IMR-90 (cell line): ENCODE measurements around the gene STXBP6. TPM values are rescaled to one million over a fixed set of nuclear protein-coding genes. Genes with fewer than 3 reads are reported as not detected.

Experiments
- ATAC-seq: fragments of 200-7000 bp; cut with Tn5 transposase; 2 replicates; pipeline ENCODE4 v1.9.1; 2020; ENCODE audit warnings: low read depth, mild to moderate bottlenecking, moderate library complexity
- BruUV-seq: library from RNA; stranded (reverse); fragments of 400-500 nt; replicated peaks from 2 replicates; lab custom pipeline; 2021; lab: Mats Ljungman, UMichigan
- CTCF ChIA-PET: fragments of 300-600 bp; formaldehyde crosslinking; extraction: SDS; loops from one replicate; lab custom pipeline; 2021; ENCODE audit warnings: antibody characterized with exemption; lab: Yijun Ruan, JAX
- POLR2A ChIA-PET: fragments of 300-600 bp; sonication (Branson Sonifier 250); formaldehyde crosslinking; loops from one replicate; lab custom pipeline; 2022; ENCODE audit warnings: antibody characterized with exemption; ENCODE audit not compliant: unreplicated experiment; lab: Charles Lee
- DNase-seq: peaks from one replicate; pipeline ENCODE4 v3.0.0; 2013
- H2AFZ ChIP-seq: replicated peaks from 2 replicates; pipeline ENCODE3; 2013; ENCODE audit warnings: low read length, mild to moderate bottlenecking; ENCODE audit not compliant: poor library complexity
- H2AK5ac ChIP-seq: 2 replicates; pipeline ENCODE4 v1.6.1; 2013; ENCODE audit warnings: low read depth, low read length, inconsistent platforms
- H2AK9ac ChIP-seq: replicated peaks from 2 replicates; pipeline ENCODE3; 2013; ENCODE audit warnings: mild to moderate bottlenecking, low read depth, low read length, moderate library complexity; ENCODE audit not compliant: poor library complexity
- H2BK120ac ChIP-seq: 2 replicates; pipeline ENCODE4 v1.6.1; 2013; ENCODE audit warnings: low read depth, low read length, inconsistent platforms
- H2BK15ac ChIP-seq: 3 replicates; pipeline ENCODE4 v1.6.1; 2013; ENCODE audit warnings: low read depth, low read length, inconsistent platforms
- H2BK20ac ChIP-seq: 2 replicates; pipeline ENCODE4 v1.6.1; 2013; ENCODE audit warnings: low read depth, mild to moderate bottlenecking, inconsistent platforms, low read length, moderate library complexity
- H2BK5ac ChIP-seq: 2 replicates; pipeline ENCODE4 v1.6.1; 2013; ENCODE audit warnings: mild to moderate bottlenecking, low read depth, low read length, inconsistent platforms; ENCODE audit not compliant: poor library complexity, severe bottlenecking
- H3K14ac ChIP-seq: replicated peaks from 2 replicates; pipeline ENCODE4 v1.6.1; 2013; ENCODE audit warnings: low read depth, low read length, inconsistent platforms
- H3K18ac ChIP-seq: 2 replicates; pipeline ENCODE4 v1.6.1; 2013; ENCODE audit warnings: low read depth, low read length, control low read depth
- H3K23ac ChIP-seq: 2 replicates; pipeline ENCODE4 v1.6.1; 2013; ENCODE audit warnings: low read depth, low read length, inconsistent platforms
- H3K27ac ChIP-seq: 2 replicates; pipeline ENCODE4 v1.5.1; 2013; ENCODE audit warnings: mild to moderate bottlenecking, control low read depth, low read length; ENCODE audit not compliant: insufficient read depth
- H3K27me3 ChIP-seq: 2 replicates; pipeline ENCODE4 v1.6.1; 2013; ENCODE audit warnings: low read length; ENCODE audit not compliant: control insufficient read depth, insufficient read depth
- H3K36me3 ChIP-seq: 2 replicates; pipeline ENCODE4 v1.6.1; 2013; ENCODE audit warnings: low read length, mixed read lengths; ENCODE audit not compliant: control insufficient read depth, insufficient read depth
- H3K4ac ChIP-seq: 2 replicates; pipeline ENCODE4 v1.6.1; 2013; ENCODE audit warnings: low read depth, low read length, inconsistent platforms
- H3K4me1 ChIP-seq: 2 replicates; pipeline ENCODE4 v1.6.1; 2013; ENCODE audit warnings: low read length, mixed read lengths; ENCODE audit not compliant: control insufficient read depth, insufficient read depth
- H3K4me2 ChIP-seq: 2 replicates; pipeline ENCODE4 v1.6.1; 2013; ENCODE audit warnings: low read depth, mild to moderate bottlenecking, control low read depth, low read length, moderate library complexity
- H3K4me3 ChIP-seq: 2 replicates; pipeline ENCODE4 v1.5.1; 2013; ENCODE audit warnings: low read depth, mild to moderate bottlenecking, control low read depth, low read length, moderate library complexity; ENCODE audit not compliant: insufficient read depth
- H3K56ac ChIP-seq: 2 replicates; pipeline ENCODE4 v1.6.1; 2013; ENCODE audit warnings: low read length, inconsistent platforms; ENCODE audit not compliant: insufficient read depth; ENCODE audit errors: extremely low read depth
- H3K79me1 ChIP-seq, 2 experiments: 2 replicates each; pipeline ENCODE4 v1.6.1; 2013; ENCODE audit warnings: low read length in 2 of 2, inconsistent platforms in 1 of 2, low read depth in 1 of 2
- H3K9ac ChIP-seq: 2 replicates; pipeline ENCODE4 v1.6.1; 2013; ENCODE audit warnings: low read depth, low read length, control low read depth
- H3K9me1 ChIP-seq: 2 replicates; pipeline ENCODE4 v1.6.1; 2013; ENCODE audit warnings: low read length, inconsistent platforms; ENCODE audit not compliant: insufficient read depth
- H3K9me3 ChIP-seq: 2 replicates; pipeline ENCODE4 v1.6.1; 2013; ENCODE audit warnings: low read length; ENCODE audit not compliant: control insufficient read depth, insufficient read depth
- H4K20me1 ChIP-seq: 2 replicates; pipeline ENCODE4 v1.6.1; 2013; ENCODE audit warnings: low read length, inconsistent platforms; ENCODE audit not compliant: insufficient read depth
- H4K5ac ChIP-seq: 2 replicates; pipeline ENCODE4 v1.6.1; 2013; ENCODE audit warnings: mild to moderate bottlenecking, low read depth, low read length, control low read depth
- H4K8ac ChIP-seq, 2 experiments: 2 replicates each; pipeline ENCODE4 v1.6.1; 2013; ENCODE audit warnings: low read depth in 2 of 2, low read length in 2 of 2, control low read depth in 1 of 2, inconsistent platforms in 1 of 2
- H4K91ac ChIP-seq: 2 replicates; pipeline ENCODE4 v1.6.1; 2013; ENCODE audit warnings: low read depth, low read length, inconsistent platforms; ENCODE audit not compliant: insufficient read depth
- BHLHE40 ChIP-seq: fragments of 150-350 bp; IDR thresholded peaks from 2 replicates; pipeline ENCODE4 v1.6.1; 2016; ENCODE audit warnings: mild to moderate bottlenecking, low read depth, low read length
- CEBPB ChIP-seq: IDR thresholded peaks from 2 replicates; pipeline ENCODE4 v1.6.1; 2012; ENCODE audit warnings: low read depth, low read length, improper control_type of control experiment
- CTCF ChIP-seq: conservative IDR thresholded peaks from 2 replicates; pipeline ENCODE4 v1.5.1; 2012; ENCODE audit warnings: mild to moderate bottlenecking, low read depth, low read length, improper control_type of control experiment
- ELK1 ChIP-seq: fragments of 150-350 bp; IDR thresholded peaks from 2 replicates; pipeline ENCODE4 v1.6.1; 2016; ENCODE audit warnings: low read depth, mild to moderate bottlenecking, low read length, moderate library complexity, borderline replicate concordance
- MAZ ChIP-seq: IDR thresholded peaks from 2 replicates; pipeline ENCODE4 v1.6.1; 2012; ENCODE audit warnings: low read depth, mild to moderate bottlenecking, low read length, improper control_type of control experiment, moderate library complexity, borderline replicate concordance
- MXI1 ChIP-seq: IDR thresholded peaks from 2 replicates; pipeline ENCODE4 v1.6.1; 2012; ENCODE audit warnings: low read depth, mild to moderate bottlenecking, low read length, moderate library complexity, borderline replicate concordance
- POLR2A ChIP-seq: IDR thresholded peaks from 2 replicates; pipeline ENCODE4 v1.6.1; 2012; ENCODE audit warnings: mild to moderate bottlenecking, low read depth, low read length
- RAD21 ChIP-seq: IDR thresholded peaks from 2 replicates; pipeline ENCODE4 v1.6.1; 2012; ENCODE audit warnings: low read length, improper control_type of control experiment
- RCOR1 ChIP-seq: IDR thresholded peaks from 2 replicates; pipeline ENCODE4 v1.6.1; 2012; ENCODE audit warnings: mild to moderate bottlenecking, low read length, improper control_type of control experiment; ENCODE audit not compliant: insufficient replicate concordance
- WGBS, 2 experiments: methylation state at CpG; one replicate each; pipeline versions ENCODE4 v1.1.5 to v1.1.7; 2013; ENCODE audit warnings: missing lambda C conversion rate in 2 of 2; ENCODE audit not compliant: insufficient read length in 1 of 2; ENCODE audit errors: extremely low coverage in 2 of 2; 5-methylcytosine and 5-hydroxymethylcytosine counted together
- dilution Hi-C: fragments of 300-500 bp; cut with HindIII; formaldehyde crosslinking; loops from one replicate; pipeline ENCODE4 v1.14.3; 2018; ENCODE audit warnings: low sequenced_read_pairs; ENCODE audit not compliant: unreplicated experiment
- in situ Hi-C: fragments of 300-500 bp; cut with MboI; formaldehyde crosslinking; loops from 3 replicates; pipeline ENCODE4 v1.14.3; 2019; ENCODE audit warnings: low sequenced_read_pairs, inconsistent platforms, mixed read lengths
- intact Hi-C: fragments of 100-400 bp; cut with micrococcal nuclease; formaldehyde crosslinking; loops from 2 replicates; pipeline ENCODE4 v1.10.0; 2022
- polyA plus RNA-seq, 3 experiments: library from polyadenylated mRNA; depleted of rRNA; stranded (reverse); fragments of >200 nt; gene quantifications; 2 replicates each; pipeline ENCODE4 v1.2.3, GENCODE V29; 2012; ENCODE audit warnings: low replicate concordance in 1 of 3
- total RNA-seq: library from RNA; depleted of rRNA; stranded (reverse); fragments of >200 nt; gene quantifications from 2 replicates; pipeline ENCODE4 v1.2.3, GENCODE V29; 2012

The STXBP6 gene
- total and polyA plus RNA-seq, 2 of the 4 experiments (the other 2 are of a cell fraction) = 14.2 to 14.3 TPM

- Histone ChIP-seq H3K9me3 (no peaks in the 10 kb centered on the region), H4K8ac (no peak overlapping the region), H2AFZ (no peak overlapping the region), H3K27me3 (no peaks in the 10 kb centered on the region), H2BK5ac (no peak overlapping the region), H3K14ac (no peak overlapping the region), H2BK20ac (no peak overlapping the region), H3K9ac (no peak overlapping the region), H3K9me1 (no peaks in the 10 kb centered on the region), H4K5ac (no peak overlapping the region), H3K56ac (no peak overlapping the region), H2BK15ac (no peak overlapping the region), H2AK9ac (no peak overlapping the region), H3K23ac (no peak overlapping the region), H3K4me3 (no peak overlapping the region), H3K36me3 (no peaks in the 10 kb centered on the region), H2BK120ac (no peak overlapping the region), H3K4ac (no peak overlapping the region), H3K27ac (no peak overlapping the region), H3K18ac (no peak overlapping the region), H3K4me1 (no peaks in the 10 kb centered on the region), H4K91ac (no peak overlapping the region), H4K20me1 (no peaks in the 10 kb centered on the region), H3K79me1 (no peaks in the 10 kb centered on the region), H2AK5ac (no peak overlapping the region), H3K4me2 (no peak overlapping the region)
- intact Hi-C loops = no loop called here
- WGBS, 2 experiments = no CpG with 5 or more reads among the region's 5 CpGs
- ChIA-PET POLR2A (no interaction called here), CTCF (no interaction called here)
- in situ Hi-C loops = no loop called here
- dilution Hi-C loops = no loop called here
- ATAC-seq (no peak), DNase-seq (no peak)
- TF ChIP-seq ELK1 = no peak
- TF ChIP-seq MAZ = no peak
- TF ChIP-seq RCOR1 = no peak
- TF ChIP-seq RAD21 = no peak
- TF ChIP-seq MXI1 = no peak
- TF ChIP-seq POLR2A = no peak
- TF ChIP-seq CEBPB = no peak
- no peak for TF ChIP-seq CTCF
- TF ChIP-seq BHLHE40 = no peak
- BruUV-seq = no TSS peak
These were observed 229.3 kb downstream of the STXBP6 start for GRCh38 chr14:24820616-24821015.
